Muscle of leg (tissue), 11 donors: ENCODE data around the gene TENT4B. TPM values are rescaled to one million over a fixed set of nuclear protein-coding genes. Genes with fewer than 3 reads are reported as not detected.

Experiments
- DNase-seq: peaks from one replicate; pipeline ENCODE4 v3.0.0; 2013
- H3K27ac ChIP-seq: one replicate; pipeline ENCODE4 v1.5.1; 2013; ENCODE audit warnings: mild to moderate bottlenecking, low read length, control low read depth
- H3K27me3 ChIP-seq: one replicate; pipeline ENCODE4 v1.6.1; 2013; ENCODE audit warnings: low read length; ENCODE audit not compliant: control insufficient read depth, insufficient read depth
- H3K36me3 ChIP-seq: one replicate; pipeline ENCODE4 v1.6.1; 2013; ENCODE audit warnings: low read length; ENCODE audit not compliant: control insufficient read depth, insufficient read depth
- H3K4me1 ChIP-seq: one replicate; pipeline ENCODE4 v1.6.1; 2013; ENCODE audit warnings: low read length; ENCODE audit not compliant: control insufficient read depth, insufficient read depth
- H3K4me3 ChIP-seq: one replicate; pipeline ENCODE4 v1.5.1; 2013; ENCODE audit warnings: low read length, control low read depth
- H3K9me3 ChIP-seq: replicated peaks from 2 replicates; pipeline ENCODE4 v1.6.1; 2013; ENCODE audit warnings: low read depth, low read length; ENCODE audit not compliant: control insufficient read depth
- WGBS: methylation state at CpG from one replicate; pipeline ENCODE4 v1.1.5; 2013; ENCODE audit warnings: missing lambda C conversion rate; ENCODE audit not compliant: insufficient coverage; 5-methylcytosine and 5-hydroxymethylcytosine counted together
- polyA plus RNA-seq, 8 donors: library from polyadenylated mRNA; unstranded; fragments of 120-200 nt; gene quantifications; one replicate each; pipeline versions ENCODE4 v1.2.1 to v1.2.3, GENCODE V29; 2013; ENCODE audit warnings: inconsistent platforms in 1 of 8, low replicate concordance in 1 of 8; ENCODE audit not compliant: insufficient read length in 8 of 8, insufficient read depth in 1 of 8
- total RNA-seq: library from RNA; stranded (reverse); fragments of 120-200 nt; gene quantifications from one replicate; pipeline ENCODE4 v1.2.4, GENCODE V29; 2013

Gene TENT4B
- total and polyA plus RNA-seq, 9 donors: 5.2 to 7.7 (median 5.9) TPM

- H3K27ac ChIP-seq: peak overlapping the region; percentile 20
- no peaks in the 10 kb centered on the region for H3K9me3 ChIP-seq
- H3K36me3 ChIP-seq: no peaks in the 10 kb centered on the region
- peak overlapping the region; percentile 55 for H3K4me3 ChIP-seq
- peak; percentile 32 for DNase-seq
- WGBS: 0% methylated on average over 81 of the region's 89 CpGs
- peaks cover 16% of the 10 kb centered on the region for H3K4me1 ChIP-seq
- H3K27me3 ChIP-seq: no peaks in the 10 kb centered on the region
These were observed 702 bp downstream of the TENT4B start for GRCh38 chr16:50153596-50154419.

- Histone ChIP-seq H3K27me3 (no peaks in the 10 kb centered on the region), H3K4me1 (peaks cover 16% of the 10 kb centered on the region), H3K4me3 (peak overlapping the region; percentile 55), H3K9me3 (no peaks in the 10 kb centered on the region), H3K36me3 (no peaks in the 10 kb centered on the region), H3K27ac (no peak overlapping the region)
- 17% methylated on average over 6 of the region's 10 CpGs for WGBS
- peak; percentile 42 for DNase-seq
These were observed 1.4 kb downstream of the TENT4B start for GRCh38 chr16:50154420-50154950.

GRCh38 chr16:50155925-50156324 lies 2.8 kb downstream of the TENT4B start:
- Histone ChIP-seq H3K27me3 (no peaks in the 10 kb centered on the region), H3K4me1 (peaks cover 16% of the 10 kb centered on the region), H3K9me3 (no peaks in the 10 kb centered on the region), H3K27ac (no peak overlapping the region), H3K4me3 (peak overlapping the region; percentile 55), H3K36me3 (no peaks in the 10 kb centered on the region)
- no peak for DNase-seq
- WGBS: no CpG with 5 or more reads among the region's 1 CpG

GRCh38 chr16:50156590-50156989 lies 3.5 kb downstream of the TENT4B start:
- H3K9me3 ChIP-seq: no peaks in the 10 kb centered on the region
- no peak for DNase-seq
- H3K27me3 ChIP-seq: no peaks in the 10 kb centered on the region
- no peaks in the 10 kb centered on the region for H3K36me3 ChIP-seq
- no peak overlapping the region for H3K4me3 ChIP-seq
- WGBS: 65% methylated on average over 2 of the region's 6 CpGs
- H3K4me1 ChIP-seq: peaks cover 16% of the 10 kb centered on the region
- H3K27ac ChIP-seq: no peak overlapping the region

- 60% methylated on average over 1 of the region's 4 CpGs for WGBS
- no peak overlapping the region for H3K4me3 ChIP-seq
- no peaks in the 10 kb centered on the region for H3K9me3 ChIP-seq
- H3K36me3 ChIP-seq: no peaks in the 10 kb centered on the region
- no peak overlapping the region for H3K27ac ChIP-seq
- peaks cover 2% of the 10 kb centered on the region for H3K4me1 ChIP-seq
- DNase-seq: peak; percentile 47
- no peaks in the 10 kb centered on the region for H3K27me3 ChIP-seq
These were observed 7.5 kb downstream of the TENT4B start for GRCh38 chr16:50160495-50161164.

- no peak for DNase-seq
- Histone ChIP-seq H3K36me3 (no peaks in the 10 kb centered on the region), H3K9me3 (no peaks in the 10 kb centered on the region), H3K27me3 (no peaks in the 10 kb centered on the region), H3K4me1 (no peaks in the 10 kb centered on the region), H3K4me3 (no peak overlapping the region), H3K27ac (no peak overlapping the region)
- WGBS: no CpG with 5 or more reads among the region's 2 CpGs
These were observed 8.8 kb downstream of the TENT4B start for GRCh38 chr16:50161950-50162349.

GRCh38 chr16:50165473-50165872 lies 12.4 kb downstream of the TENT4B start:
- WGBS: no CpG with 5 or more reads among the region's 2 CpGs
- no peak for DNase-seq
- Histone ChIP-seq H3K27me3 (no peaks in the 10 kb centered on the region), H3K27ac (no peak overlapping the region), H3K36me3 (no peaks in the 10 kb centered on the region), H3K4me1 (no peaks in the 10 kb centered on the region), H3K4me3 (no peak overlapping the region), H3K9me3 (no peaks in the 10 kb centered on the region)

- 91% methylated on average over 3 of the region's 9 CpGs for WGBS
- H3K9me3 ChIP-seq: no peaks in the 10 kb centered on the region
- no peak for DNase-seq
- H3K36me3 ChIP-seq: no peaks in the 10 kb centered on the region
- H3K4me3 ChIP-seq: no peak overlapping the region
- H3K4me1 ChIP-seq: no peaks in the 10 kb centered on the region
- no peak overlapping the region for H3K27ac ChIP-seq
- no peaks in the 10 kb centered on the region for H3K27me3 ChIP-seq
These were observed 13.7 kb downstream of the TENT4B start for GRCh38 chr16:50166511-50167500.

GRCh38 chr16:50167556-50167955 lies 14.4 kb downstream of the TENT4B start:
- H3K36me3 ChIP-seq: no peaks in the 10 kb centered on the region
- no peak for DNase-seq

More at GRCh38 chr16:50167556-50167955, 14.4 kb downstream of the TENT4B start:
- WGBS: 88% methylated on average over 3 of the region's 7 CpGs
- H3K27ac ChIP-seq: no peak overlapping the region
- no peaks in the 10 kb centered on the region for H3K27me3 ChIP-seq
- H3K9me3 ChIP-seq: no peaks in the 10 kb centered on the region
- H3K4me3 ChIP-seq: no peak overlapping the region
- H3K4me1 ChIP-seq: no peaks in the 10 kb centered on the region
